Measurements from ENCODE around the gene CNPPD1.

GRCh38 chr2:219128396-219128795, 48.3 kb downstream of the CNPPD1 start:
- TF ChIP-seq, protein P1, sequence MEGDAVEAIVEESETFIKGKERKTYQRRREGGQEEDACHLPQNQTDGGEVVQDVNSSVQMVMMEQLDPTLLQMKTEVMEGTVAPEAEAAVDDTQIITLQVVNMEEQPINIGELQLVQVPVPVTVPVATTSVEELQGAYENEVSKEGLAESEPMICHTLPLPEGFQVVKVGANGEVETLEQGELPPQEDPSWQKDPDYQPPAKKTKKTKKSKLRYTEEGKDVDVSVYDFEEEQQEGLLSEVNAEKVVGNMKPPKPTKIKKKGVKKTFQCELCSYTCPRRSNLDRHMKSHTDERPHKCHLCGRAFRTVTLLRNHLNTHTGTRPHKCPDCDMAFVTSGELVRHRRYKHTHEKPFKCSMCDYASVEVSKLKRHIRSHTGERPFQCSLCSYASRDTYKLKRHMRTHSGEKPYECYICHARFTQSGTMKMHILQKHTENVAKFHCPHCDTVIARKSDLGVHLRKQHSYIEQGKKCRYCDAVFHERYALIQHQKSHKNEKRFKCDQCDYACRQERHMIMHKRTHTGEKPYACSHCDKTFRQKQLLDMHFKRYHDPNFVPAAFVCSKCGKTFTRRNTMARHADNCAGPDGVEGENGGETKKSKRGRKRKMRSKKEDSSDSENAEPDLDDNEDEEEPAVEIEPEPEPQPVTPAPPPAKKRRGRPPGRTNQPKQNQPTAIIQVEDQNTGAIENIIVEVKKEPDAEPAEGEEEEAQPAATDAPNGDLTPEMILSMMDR (IDR thresholded peaks at IDR 0.05), result no peak
- TF ChIP-seq, protein P2, sequence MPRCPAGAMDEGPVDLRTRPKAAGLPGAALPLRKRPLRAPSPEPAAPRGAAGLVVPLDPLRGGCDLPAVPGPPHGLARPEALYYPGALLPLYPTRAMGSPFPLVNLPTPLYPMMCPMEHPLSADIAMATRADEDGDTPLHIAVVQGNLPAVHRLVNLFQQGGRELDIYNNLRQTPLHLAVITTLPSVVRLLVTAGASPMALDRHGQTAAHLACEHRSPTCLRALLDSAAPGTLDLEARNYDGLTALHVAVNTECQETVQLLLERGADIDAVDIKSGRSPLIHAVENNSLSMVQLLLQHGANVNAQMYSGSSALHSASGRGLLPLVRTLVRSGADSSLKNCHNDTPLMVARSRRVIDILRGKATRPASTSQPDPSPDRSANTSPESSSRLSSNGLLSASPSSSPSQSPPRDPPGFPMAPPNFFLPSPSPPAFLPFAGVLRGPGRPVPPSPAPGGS (IDR thresholded peaks at IDR 0.05), result no peak
- TF ChIP-seq KDM5A (IDR thresholded peaks at IDR 0.05), result no peak
- no peak for TF ChIP-seq CBX8 (IDR thresholded peaks at IDR 0.05)
- no peak for TF ChIP-seq RAD21 (conservative IDR thresholded peaks at IDR 0.05 in 1 of 2, IDR thresholded peaks at IDR 0.05 in 1 of 2)
- no peak for TF ChIP-seq FOSL2 (IDR thresholded peaks at IDR 0.05)
- TF ChIP-seq FOSL2 (CRISPR knock-in tag; IDR thresholded peaks at IDR 0.05), result no peak
- TF ChIP-seq HOXA7 (CRISPR knock-in tag; IDR thresholded peaks at IDR 0.05), result no peak
- no peak for TF ChIP-seq POLR2A (IDR thresholded peaks at IDR 0.05; ENCODE audit: low read length)
- TF ChIP-seq ZSCAN20 (CRISPR knock-in tag; IDR thresholded peaks at IDR 0.05), result no peak
- TF ChIP-seq USF2 (IDR thresholded peaks at IDR 0.05), result no peak
- no peak for TF ChIP-seq SREBF2 (IDR thresholded peaks at IDR 0.05)
- TF ChIP-seq CHD2 (IDR thresholded peaks at IDR 0.05; ENCODE audit: low read length, partially characterized antibody), result no peak
- TF ChIP-seq PHF8 (IDR thresholded peaks at IDR 0.05; ENCODE audit: borderline replicate concordance, low read depth), result no peak
- no peak for TF ChIP-seq JUNB (IDR thresholded peaks at IDR 0.05)
